HG03565 (cell line): ENCODE results near the gene EML4.
"Not testable (repeated sequence)": the region's sequence is repeated elsewhere in the genome, so short reads cannot be mapped to it uniquely, and the experiment has no call there.

Source experiments
- ATAC-seq: cut with Tn5 transposase; IDR thresholded peaks from one replicate; pipeline ENCODE4 v1.9.1; 2021; ENCODE audit warnings: mild to moderate bottlenecking, moderate library complexity; ENCODE audit not compliant: unreplicated experiment

Gene EML4

DNA sequence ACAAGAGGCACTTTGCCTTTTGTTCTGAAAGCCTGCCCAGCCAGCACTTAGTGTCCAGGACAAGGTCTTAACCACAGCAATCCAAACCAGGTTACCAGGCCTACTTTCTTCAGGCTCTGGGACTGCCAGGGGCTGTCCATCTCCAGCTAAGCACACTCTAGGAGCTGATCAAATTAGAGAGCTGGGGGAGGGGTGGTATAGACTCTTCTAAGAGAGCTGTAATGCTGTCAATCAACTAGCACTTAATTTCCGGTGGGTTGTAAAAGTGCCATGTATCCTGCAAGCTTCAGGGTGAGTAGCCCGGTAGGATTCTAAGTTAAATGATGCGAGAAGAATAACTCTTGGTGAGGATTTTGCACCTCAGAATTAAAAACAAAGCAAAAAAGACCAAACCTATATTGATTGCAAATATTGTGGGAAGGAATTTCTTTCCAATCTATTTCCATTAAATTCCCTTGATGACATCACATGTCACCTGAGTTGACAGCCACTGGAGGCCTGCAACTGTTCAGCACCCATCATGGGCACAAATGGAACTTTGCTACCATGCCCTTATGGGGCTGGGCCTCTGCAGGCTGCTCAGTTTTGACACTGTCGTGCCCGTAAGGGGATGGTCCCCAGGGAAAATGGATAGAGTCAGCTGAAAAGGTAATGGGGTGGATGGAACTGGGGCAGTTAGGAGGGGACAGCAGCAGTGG is 200.5 kb downstream of the EML4 start:
- ATAC-seq, result no peak

DNA sequence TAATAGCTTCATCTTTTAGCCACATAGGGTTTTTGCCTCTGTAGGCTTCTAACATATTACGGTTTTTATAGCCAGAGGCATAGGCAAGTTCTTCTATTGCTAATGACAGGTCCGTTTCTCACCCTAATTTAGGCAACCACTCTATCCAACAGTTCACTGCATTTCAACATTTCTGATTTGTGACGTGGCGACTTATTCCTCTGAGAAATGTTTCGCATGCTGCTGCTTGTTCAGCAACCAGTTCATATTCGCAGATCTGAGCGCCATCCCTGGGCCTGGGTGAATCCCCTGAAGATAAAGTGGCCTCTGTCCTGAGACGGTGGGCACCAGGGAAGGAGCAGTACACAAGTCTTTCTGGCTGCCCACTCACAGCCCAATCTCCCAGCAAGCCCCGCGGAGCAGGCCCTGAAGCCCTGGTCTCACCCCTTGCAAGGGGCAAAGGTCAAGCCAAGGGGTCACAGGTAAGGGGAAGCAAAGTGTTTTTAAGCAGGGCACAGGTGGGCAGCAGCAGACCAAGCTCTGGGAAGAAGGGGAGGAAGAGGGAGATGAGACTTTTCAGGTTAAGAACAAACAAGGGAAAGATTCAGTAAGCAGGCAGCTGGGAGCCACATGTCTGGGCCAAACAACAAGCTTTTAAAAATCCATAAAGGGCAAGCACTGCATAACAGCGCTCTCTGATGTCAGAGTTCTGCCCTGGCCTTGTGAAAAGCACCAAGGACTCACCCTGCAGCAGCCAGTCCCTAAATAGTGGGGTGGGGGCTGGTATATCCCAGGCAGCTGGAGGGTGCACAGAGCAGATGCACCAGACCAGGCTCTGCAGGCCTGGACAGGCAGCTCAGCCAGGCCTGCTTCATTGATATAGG is 202.7 kb downstream of the EML4 start:
- ATAC-seq, result no peak

- ATAC-seq, result no peak
Observed at GRCh38 chr2:42372474-42373200, 203.5 kb downstream of the EML4 start.

DNA sequence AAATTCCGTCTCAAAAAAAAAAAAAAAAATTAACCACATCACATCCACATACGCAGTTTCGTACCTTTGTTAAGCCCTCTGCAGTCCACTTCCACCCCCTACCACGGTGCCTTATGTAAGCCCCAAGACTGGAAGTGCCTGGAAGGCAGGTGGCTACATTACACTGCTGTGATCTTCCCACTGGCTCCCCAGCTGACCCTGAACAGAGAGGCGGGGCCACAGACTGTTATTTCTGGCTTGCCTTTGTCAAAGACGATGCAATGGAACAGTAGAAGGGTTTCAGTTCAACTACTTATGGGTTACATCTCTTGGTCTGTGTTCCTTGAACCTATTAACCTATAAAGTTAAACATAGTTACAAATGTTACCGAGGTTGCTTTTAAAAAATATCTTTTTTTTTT is 207.6 kb downstream of the EML4 start:
- ATAC-seq, result no peak

- no peak for ATAC-seq
Observed at GRCh38 chr2:42378415-42378814, 209.3 kb downstream of the EML4 start.

DNA sequence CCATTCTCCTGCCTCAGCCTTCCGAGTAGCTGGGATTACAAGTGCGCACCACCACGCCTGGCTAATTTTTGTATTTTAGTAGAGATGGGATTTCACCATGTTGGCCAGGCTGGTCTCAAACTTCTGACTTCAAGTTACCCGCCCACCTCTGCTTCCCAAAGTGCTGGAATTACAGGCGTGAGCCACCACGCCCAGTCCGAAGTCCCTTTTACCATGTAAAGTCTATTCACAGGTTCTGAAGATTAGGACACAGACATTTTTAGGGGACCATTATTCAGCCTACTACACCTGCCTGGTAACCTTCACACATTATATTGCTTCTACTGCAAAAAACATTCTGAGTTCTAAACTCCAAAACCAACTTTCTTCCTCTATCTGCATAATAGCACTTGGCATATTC is 210.9 kb downstream of the EML4 start:
- not testable (repeated sequence) for ATAC-seq

DNA sequence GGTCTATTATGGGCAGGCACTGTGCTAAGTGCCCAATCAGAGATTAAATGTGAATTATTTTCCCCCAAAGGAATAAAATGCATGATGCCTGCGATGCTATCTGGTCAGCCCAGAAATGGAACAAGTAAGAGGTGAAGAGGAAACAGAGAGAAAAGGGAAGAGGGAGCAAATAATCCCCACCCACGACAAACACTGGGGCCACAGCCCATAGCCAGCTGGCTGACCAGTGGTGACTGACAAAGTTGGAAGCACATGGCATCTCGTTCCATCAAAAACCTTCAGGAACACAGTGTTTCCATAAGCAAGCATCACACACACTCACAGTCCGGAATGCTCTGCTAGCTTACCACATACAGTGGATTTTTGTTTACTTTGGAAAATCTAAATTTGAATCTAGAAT is 213.0 kb downstream of the EML4 start:
- no peak for ATAC-seq
